K562 (cell line): ENCODE results near the gene HDAC3. TPM values are rescaled to one million over a fixed set of nuclear protein-coding genes. Genes with fewer than 3 reads are reported as not detected.
A peak's percentile ranks its signal among the peaks of the same experiment; 100 is the strongest.

Experiments used
- CREM ChIP-seq: IDR thresholded peaks from 2 replicates; pipeline ENCODE4 v1.6.1; 2014; ENCODE audit warnings: antibody characterized with exemption, low read depth
- E2F3 ChIP-seq: fragments of 250-450 bp; sonication (Bioruptor Pico); IDR thresholded peaks from 2 replicates; pipeline ENCODE4 v1.4.0; 2020; ENCODE audit warnings: mild to moderate bottlenecking
- EHMT2 ChIP-seq: fragments of 450-650 bp; IDR thresholded peaks from 2 replicates; pipeline ENCODE4 v1.6.1; 2018; ENCODE audit warnings: antibody characterized with exemption
- FOSL1 ChIP-seq: fragments of 200-800 bp; sonication (Bioruptor generic); conservative IDR thresholded peaks from 2 replicates; pipeline ENCODE4 v1.6.1; 2016; ENCODE audit warnings: missing genetic modification characterization, missing compliant biosample characterization
- FOXJ3 ChIP-seq: sonication (generic); formaldehyde crosslinking; IDR thresholded peaks from 2 replicates; pipeline ENCODE4 v1.4.0; 2020; ENCODE audit warnings: mild to moderate bottlenecking, missing genetic modification reagents
- MIER1 ChIP-seq: fragments of 450-650 bp; IDR thresholded peaks from 2 replicates; pipeline ENCODE4 v1.6.1; 2016; ENCODE audit warnings: antibody characterized with exemption, mild to moderate bottlenecking, low read depth
- MNT ChIP-seq, 2 experiments: fragments of 450-650 bp; conservative IDR thresholded peaks; 2 replicates each; pipeline ENCODE4 v1.6.1; 2017; ENCODE audit warnings: mild to moderate bottlenecking in 2 of 2, moderate library complexity in 2 of 2
- NR3C1 ChIP-seq: sonication (generic); formaldehyde crosslinking; IDR thresholded peaks from 2 replicates; pipeline ENCODE4 v1.8.1; 2022; ENCODE audit warnings: missing genetic modification reagents
- PHF21A ChIP-seq: fragments of 450-650 bp; IDR thresholded peaks from 2 replicates; pipeline ENCODE4 v1.6.1; 2017; ENCODE audit warnings: low read depth, borderline replicate concordance
- SRSF7 ChIP-seq: fragments of 200-400 bp; formaldehyde crosslinking; optimal IDR thresholded peaks from 2 replicates; pipeline ENCODE3; 2017; ENCODE audit warnings: mild to moderate bottlenecking, low read depth, low read length
- ZBTB40 ChIP-seq, 2 experiments: fragments of 450-650 bp in 1 of 2; sonication (generic) in 1 of 2; formaldehyde crosslinking in 1 of 2; IDR thresholded peaks; 2 replicates each; pipeline versions ENCODE4 v1.7.1 to v1.9.0; 2016 to 2022; ENCODE audit warnings: inconsistent platforms in 1 of 2, mild to moderate bottlenecking in 1 of 2, missing genetic modification reagents in 1 of 2
- ZFP91 ChIP-seq: sonication (generic); formaldehyde crosslinking; IDR thresholded peaks from 2 replicates; pipeline ENCODE4 v1.8.0; 2022; ENCODE audit warnings: mild to moderate bottlenecking, missing genetic modification reagents
- ZFX ChIP-seq: sonication (generic); formaldehyde crosslinking; IDR thresholded peaks from 2 replicates; pipeline ENCODE4 v1.8.0; 2022; ENCODE audit warnings: mild to moderate bottlenecking, missing genetic modification reagents, moderate library complexity
- ZNF324 ChIP-seq: fragments of 250-450 bp; sonication (Bioruptor Pico); IDR thresholded peaks from 2 replicates; pipeline ENCODE4 v1.4.0; 2020; ENCODE audit warnings: mild to moderate bottlenecking
- polyA plus RNA-seq, 8 experiments: library from polyadenylated mRNA; depleted of rRNA in 4 of 8; stranded (reverse) in 5 of 8; unstranded in 3 of 8; fragments of >200 nt; fragmentation: Nextera tagmentation in 2 of 8; fragmentation: Illumina TruSeq in 1 of 8; extraction: Ambion mirVana in 2 of 8; extraction: Trizol in 1 of 8; gene quantifications; 2 replicates each; pipeline versions ENCODE4 v1.2.1 to v1.2.3, GENCODE V29; 2011 to 2014; ENCODE audit warnings: inconsistent platforms in 1 of 8, missing spikeins in 1 of 8
- total RNA-seq, 7 experiments: library from RNA; depleted of rRNA in 6 of 7; stranded (reverse); fragments of >200 nt in 6 of 7; fragmentation: Illumina TruSeq in 2 of 7; extraction: Trizol in 2 of 7; gene quantifications; 2 replicates each; pipeline versions ENCODE4 v1.2.1 to v1.2.3, GENCODE V29; 2011 to 2021; ENCODE audit warnings: low replicate concordance in 1 of 7

HDAC3 gene
- total and polyA plus RNA-seq, 9 of the 15 experiments (the other 6 are each of a cell fraction or from before 2014, with no cell fraction given) = 89.7 to 191 (median 119) TPM

- no peak for TF ChIP-seq ZBTB40 (IDR thresholded peaks at IDR 0.05)
- no peak for TF ChIP-seq ZBTB40 (CRISPR knock-in tag; IDR thresholded peaks at IDR 0.05)
- no peak for TF ChIP-seq MIER1
- no peak for TF ChIP-seq SRSF7
- peak; percentile 99 for TF ChIP-seq FOSL1 (tag)
- peak; percentile 58 for TF ChIP-seq CREM
- no peak for TF ChIP-seq NR3C1 (CRISPR knock-in tag)
- no peak for TF ChIP-seq ZFP91 (CRISPR knock-in tag)
- TF ChIP-seq EHMT2 = peak; percentile 84
- TF ChIP-seq PHF21A = no peak
- TF ChIP-seq MNT (conservative IDR thresholded peaks at IDR 0.05) = 0 out of 4 replicates have a peak, but pooled peaks of 1 of the 2 experiments have one; percentile 22
- TF ChIP-seq E2F3 (CRISPR knock-in tag) = no peak
- TF ChIP-seq ZNF324 (CRISPR knock-in tag) = no peak
- TF ChIP-seq ZFX (CRISPR knock-in tag) = no peak
- no peak for TF ChIP-seq FOXJ3 (CRISPR knock-in tag)
These were observed 21.4 kb upstream of the HDAC3 start (continued) for GRCh38 chr5:141657937-141658545.
